ENCODE results near the gene TYW1B.
"Not testable (repeated sequence)": the region's sequence is repeated elsewhere in the genome, so short reads cannot be mapped to it uniquely, and the experiment has no call there.

Gene TYW1B

DNA sequence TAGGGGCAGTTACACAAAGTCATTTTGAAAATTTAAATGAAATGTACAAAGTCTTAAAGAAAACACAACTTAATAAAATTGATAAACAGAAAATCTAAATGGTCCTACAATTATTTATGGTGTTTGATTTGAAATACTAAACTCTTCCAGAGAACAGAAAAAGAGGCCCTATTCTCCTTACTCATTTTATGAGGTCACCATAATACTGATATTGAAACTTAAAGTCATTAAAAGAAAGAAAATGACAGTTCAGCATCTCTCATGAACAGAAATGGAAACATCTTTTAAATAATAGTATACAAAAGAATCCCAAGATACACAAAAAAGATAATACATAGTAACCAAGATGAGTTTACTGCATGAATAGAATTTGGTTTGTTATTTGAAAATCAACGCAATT, 184.3 kb downstream of the TYW1B start:
- not testable (repeated sequence) for H3K4me3 ChIP-seq (IDR thresholded peaks at IDR 0.05; ENCODE audit: insufficient read depth, low read depth, low read length); H2AFZ ChIP-seq (ENCODE audit: low read depth); H3K79me2 ChIP-seq (ENCODE audit: insufficient read depth, low read depth); H3K27ac ChIP-seq; H3K36me3 ChIP-seq (ENCODE audit: insufficient read depth); H4K20me1 ChIP-seq (ENCODE audit: insufficient read depth); H3K9ac ChIP-seq; H3K27me3 ChIP-seq (ENCODE audit: insufficient read depth, low read depth)
- Histone ChIP-seq H3K4me2 (peak overlapping the region; percentile 2; the same call in 1 of the 2 replicates), H3K4me1 (ENCODE audit: low read depth, poor library complexity, severe bottlenecking) (peaks cover 23% of the 10 kb centered on the region)

DNA sequence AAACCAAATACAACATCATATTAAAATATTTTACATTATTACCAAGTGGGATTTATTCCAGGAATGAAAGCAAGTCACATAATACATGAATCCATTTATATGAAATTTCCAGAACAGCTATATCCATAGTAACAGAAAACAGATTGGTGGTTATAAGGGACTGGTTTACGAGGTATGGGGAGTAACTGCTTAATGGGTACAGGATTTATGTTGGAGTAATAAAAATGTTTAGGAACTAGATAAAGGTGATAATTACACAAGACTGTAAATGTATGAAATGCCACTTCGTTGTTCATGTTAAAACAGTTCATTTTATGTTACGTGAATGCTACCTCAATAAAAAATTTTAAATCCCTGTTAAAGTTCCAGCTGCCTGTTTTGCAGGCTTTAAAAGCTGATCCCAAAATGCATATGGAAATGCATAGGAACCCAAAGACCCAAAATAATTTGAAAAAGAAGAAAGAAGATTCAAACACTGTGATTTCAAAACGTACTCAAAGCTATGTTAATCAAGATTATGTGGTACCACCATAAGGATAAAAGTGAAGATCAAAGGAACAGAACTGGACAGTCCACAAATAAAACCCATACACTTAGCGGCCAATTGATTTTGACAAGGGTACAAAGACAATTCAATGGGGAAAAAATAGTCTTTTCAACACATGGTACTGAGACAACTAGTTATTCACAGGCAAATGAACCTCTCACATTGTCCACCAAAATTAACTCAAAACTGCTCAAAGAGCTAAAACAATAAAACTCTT, 186.3 kb downstream of the TYW1B start:
- not testable (repeated sequence) for H4K20me1 ChIP-seq (ENCODE audit: insufficient read depth); H3K9ac ChIP-seq; H3K27ac ChIP-seq; H3K79me2 ChIP-seq (ENCODE audit: insufficient read depth, low read depth); H3K4me3 ChIP-seq (IDR thresholded peaks at IDR 0.05; ENCODE audit: insufficient read depth, low read depth, low read length); H2AFZ ChIP-seq (ENCODE audit: low read depth); H3K4me2 ChIP-seq; H3K36me3 ChIP-seq (ENCODE audit: insufficient read depth); H3K27me3 ChIP-seq (ENCODE audit: insufficient read depth, low read depth)
- H3K4me1 ChIP-seq (ENCODE audit: low read depth, poor library complexity, severe bottlenecking): peaks cover 23% of the 10 kb centered on the region

DNA sequence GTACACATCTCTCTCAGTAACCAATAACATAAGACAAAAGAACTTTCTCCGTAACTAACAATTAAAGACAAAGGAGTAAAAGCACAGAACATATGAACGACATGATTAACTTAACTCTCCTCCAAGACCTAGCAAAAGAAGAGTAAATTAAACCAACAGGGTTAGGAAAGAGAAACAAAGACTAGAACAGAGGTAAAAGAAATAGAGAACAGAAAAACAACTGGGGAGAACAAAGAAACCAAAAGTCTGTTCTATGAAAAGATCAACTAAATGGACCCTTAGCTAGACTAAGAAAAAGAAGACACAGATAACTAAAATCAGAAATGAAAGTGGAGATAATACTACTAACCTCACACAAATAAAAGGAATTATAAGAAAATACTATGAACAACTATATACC, 187.3 kb downstream of the TYW1B start:
- H3K4me1 ChIP-seq (ENCODE audit: low read depth, poor library complexity, severe bottlenecking): peaks cover 23% of the 10 kb centered on the region
- H2AFZ ChIP-seq (ENCODE audit: low read depth); H3K36me3 ChIP-seq (ENCODE audit: insufficient read depth); H3K27me3 ChIP-seq (ENCODE audit: insufficient read depth, low read depth); H3K27ac ChIP-seq; H4K20me1 ChIP-seq (ENCODE audit: insufficient read depth); H3K79me2 ChIP-seq (ENCODE audit: insufficient read depth, low read depth); H3K4me3 ChIP-seq (IDR thresholded peaks at IDR 0.05; ENCODE audit: insufficient read depth, low read depth, low read length); H3K9ac ChIP-seq: not testable (repeated sequence)
- H3K4me2 ChIP-seq: peak overlapping the region; percentile 0; the same call in 1 of the 2 replicates

DNA sequence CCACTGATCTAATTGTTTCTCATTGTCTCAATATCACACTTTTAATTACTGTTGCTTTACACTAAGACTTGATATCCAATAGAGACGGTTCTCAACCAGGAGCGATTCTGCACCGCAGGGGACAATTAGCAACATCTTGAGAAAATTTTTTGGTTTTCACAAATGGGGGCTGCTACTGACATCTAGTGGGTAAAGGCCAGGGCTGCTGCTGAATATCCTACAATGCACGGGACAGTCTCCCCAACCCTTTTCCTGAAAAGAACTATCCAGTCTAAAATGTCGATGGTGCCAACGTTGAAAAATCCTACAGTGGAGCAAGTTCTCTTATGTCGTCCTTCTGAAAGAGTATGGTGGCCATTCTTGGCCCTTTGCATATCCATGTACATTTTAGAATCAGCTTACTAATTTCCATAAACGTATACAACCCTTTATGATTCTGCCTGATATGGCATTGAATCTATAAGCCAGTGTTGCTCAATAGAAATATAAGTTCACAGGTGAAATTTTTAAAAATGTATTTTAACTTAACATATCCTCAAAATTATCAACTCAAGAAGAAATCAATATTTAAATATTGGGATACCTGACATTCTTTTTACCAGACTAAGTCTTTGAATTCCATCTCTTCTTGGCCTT, 192.6 kb downstream of the TYW1B start:
- peaks cover 40% of the 10 kb centered on the region for H3K4me1 ChIP-seq (ENCODE audit: low read depth, poor library complexity, severe bottlenecking)
- not testable (repeated sequence) for H3K9ac ChIP-seq; H3K4me2 ChIP-seq; H3K27me3 ChIP-seq (ENCODE audit: insufficient read depth, low read depth); H3K4me3 ChIP-seq (IDR thresholded peaks at IDR 0.05; ENCODE audit: insufficient read depth, low read depth, low read length); H3K27ac ChIP-seq; H3K36me3 ChIP-seq (ENCODE audit: insufficient read depth); H2AFZ ChIP-seq (ENCODE audit: low read depth); H4K20me1 ChIP-seq (ENCODE audit: insufficient read depth); H3K79me2 ChIP-seq (ENCODE audit: insufficient read depth, low read depth)
- TF ChIP-seq, protein P1, sequence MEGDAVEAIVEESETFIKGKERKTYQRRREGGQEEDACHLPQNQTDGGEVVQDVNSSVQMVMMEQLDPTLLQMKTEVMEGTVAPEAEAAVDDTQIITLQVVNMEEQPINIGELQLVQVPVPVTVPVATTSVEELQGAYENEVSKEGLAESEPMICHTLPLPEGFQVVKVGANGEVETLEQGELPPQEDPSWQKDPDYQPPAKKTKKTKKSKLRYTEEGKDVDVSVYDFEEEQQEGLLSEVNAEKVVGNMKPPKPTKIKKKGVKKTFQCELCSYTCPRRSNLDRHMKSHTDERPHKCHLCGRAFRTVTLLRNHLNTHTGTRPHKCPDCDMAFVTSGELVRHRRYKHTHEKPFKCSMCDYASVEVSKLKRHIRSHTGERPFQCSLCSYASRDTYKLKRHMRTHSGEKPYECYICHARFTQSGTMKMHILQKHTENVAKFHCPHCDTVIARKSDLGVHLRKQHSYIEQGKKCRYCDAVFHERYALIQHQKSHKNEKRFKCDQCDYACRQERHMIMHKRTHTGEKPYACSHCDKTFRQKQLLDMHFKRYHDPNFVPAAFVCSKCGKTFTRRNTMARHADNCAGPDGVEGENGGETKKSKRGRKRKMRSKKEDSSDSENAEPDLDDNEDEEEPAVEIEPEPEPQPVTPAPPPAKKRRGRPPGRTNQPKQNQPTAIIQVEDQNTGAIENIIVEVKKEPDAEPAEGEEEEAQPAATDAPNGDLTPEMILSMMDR (conservative IDR thresholded peaks at IDR 0.05; ENCODE audit: low read depth, low read length): peak; percentile 77

DNA sequence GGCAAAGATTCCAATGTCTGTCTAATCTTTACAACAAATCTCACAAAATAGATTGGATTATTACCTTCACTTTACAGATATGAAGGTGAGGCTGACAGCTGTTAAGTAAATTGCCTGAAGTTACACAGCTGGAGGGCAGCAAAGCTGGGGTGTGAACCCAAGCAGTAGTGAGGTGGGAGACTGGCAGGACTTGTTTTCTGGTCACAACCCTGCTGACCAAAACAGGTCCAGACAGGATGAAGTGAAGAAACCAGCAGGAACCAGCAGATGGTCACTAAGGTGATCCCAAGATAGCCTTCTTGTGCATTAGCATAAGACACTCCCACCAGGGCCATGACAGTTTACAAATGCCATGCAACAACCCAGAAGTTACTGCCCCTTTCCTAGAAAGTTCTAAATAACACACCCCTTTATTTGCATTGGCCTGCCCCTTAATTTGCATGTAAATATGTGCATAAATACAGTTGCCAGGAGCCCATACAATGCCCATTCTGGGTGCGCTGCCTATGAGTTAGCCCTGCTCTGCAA, 195.2 kb downstream of the TYW1B start:
- H3K79me2 ChIP-seq (ENCODE audit: insufficient read depth, low read depth); H4K20me1 ChIP-seq (ENCODE audit: insufficient read depth); H3K27me3 ChIP-seq (ENCODE audit: insufficient read depth, low read depth); H3K36me3 ChIP-seq (ENCODE audit: insufficient read depth); H3K4me3 ChIP-seq (IDR thresholded peaks at IDR 0.05; ENCODE audit: insufficient read depth, low read depth, low read length); H3K27ac ChIP-seq; H2AFZ ChIP-seq (ENCODE audit: low read depth); H3K9ac ChIP-seq: not testable (repeated sequence)
- peak overlapping the region; percentile 1; the same call in 1 of the 2 replicates for H3K4me2 ChIP-seq
- peaks cover 56% of the 10 kb centered on the region for H3K4me1 ChIP-seq (ENCODE audit: low read depth, poor library complexity, severe bottlenecking)

DNA sequence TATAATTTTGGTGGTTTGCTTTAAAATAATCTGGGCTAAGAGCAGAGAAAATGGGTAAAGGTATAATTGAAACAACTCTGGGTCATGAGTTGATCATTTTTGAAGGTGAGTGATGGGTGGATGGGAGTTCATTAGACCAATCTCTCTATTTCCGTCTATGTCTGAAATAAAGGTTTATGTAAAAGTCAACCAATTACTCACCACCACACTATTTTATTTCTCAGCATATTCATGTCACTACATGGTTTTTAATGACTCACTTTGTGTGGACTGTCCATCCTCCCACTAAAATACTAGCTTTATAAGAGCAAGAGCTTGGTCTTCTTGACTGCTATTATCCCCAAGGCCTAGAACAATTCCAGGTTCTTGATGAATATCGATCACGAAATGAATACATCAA, 199.6 kb downstream of the TYW1B start:
- not testable (repeated sequence) for H3K9ac ChIP-seq; H3K36me3 ChIP-seq (ENCODE audit: insufficient read depth); H3K4me3 ChIP-seq (IDR thresholded peaks at IDR 0.05; ENCODE audit: insufficient read depth, low read depth, low read length); H4K20me1 ChIP-seq (ENCODE audit: insufficient read depth); H2AFZ ChIP-seq (ENCODE audit: low read depth); H3K27me3 ChIP-seq (ENCODE audit: insufficient read depth, low read depth); H3K4me2 ChIP-seq
- Histone ChIP-seq H3K27ac (peak overlapping the region; percentile 85; the same call in 1 of the 2 replicates), H3K79me2 (ENCODE audit: insufficient read depth, low read depth) (peaks cover 17% of the 10 kb centered on the region; the same call in 1 of the 2 replicates), H3K4me1 (ENCODE audit: low read depth, poor library complexity, severe bottlenecking) (peaks cover 80% of the 10 kb centered on the region)

DNA sequence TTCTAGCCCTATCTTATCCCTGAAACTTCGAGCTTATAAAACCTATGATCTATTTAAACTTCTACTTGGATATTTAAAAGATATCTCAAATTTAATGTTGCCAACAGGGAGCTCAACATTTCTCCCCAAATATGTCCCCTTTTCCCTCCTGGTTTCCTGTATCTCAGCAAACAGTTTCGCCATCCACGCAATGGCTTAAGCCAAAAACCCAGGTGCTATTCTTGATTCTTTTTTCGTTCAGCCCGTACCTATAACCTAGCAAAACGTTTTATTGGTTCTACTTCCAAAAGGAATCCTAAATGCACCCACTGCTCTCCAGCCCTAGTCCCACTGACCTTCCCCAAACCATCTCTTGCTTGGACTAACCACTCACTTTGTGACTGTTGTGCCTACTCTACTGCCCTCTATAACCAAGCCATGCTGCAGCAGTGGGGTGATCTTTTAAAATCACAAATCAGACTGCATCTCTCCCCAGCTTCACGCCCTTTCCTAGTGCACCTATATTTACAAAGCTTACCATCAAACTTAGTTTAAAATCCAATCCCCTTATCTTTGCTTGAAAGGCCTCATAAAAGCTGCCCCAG, 201.5 kb downstream of the TYW1B start:
- peak overlapping the region; percentile 48; the same call in 1 of the 2 replicates for H3K9ac ChIP-seq
- peak overlapping the region; percentile 64 for H3K4me2 ChIP-seq
- peak overlapping the region; percentile 85 for H3K27ac ChIP-seq
- peaks cover 83% of the 10 kb centered on the region for H3K4me1 ChIP-seq (ENCODE audit: low read depth, poor library complexity, severe bottlenecking)
- peaks cover 27% of the 10 kb centered on the region; the same call in 1 of the 2 replicates for H3K79me2 ChIP-seq (ENCODE audit: insufficient read depth, low read depth)
- H3K4me3 ChIP-seq (IDR thresholded peaks at IDR 0.05; ENCODE audit: insufficient read depth, low read depth, low read length); H4K20me1 ChIP-seq (ENCODE audit: insufficient read depth); H3K36me3 ChIP-seq (ENCODE audit: insufficient read depth); H3K27me3 ChIP-seq (ENCODE audit: insufficient read depth, low read depth); H2AFZ ChIP-seq (ENCODE audit: low read depth): not testable (repeated sequence)

DNA sequence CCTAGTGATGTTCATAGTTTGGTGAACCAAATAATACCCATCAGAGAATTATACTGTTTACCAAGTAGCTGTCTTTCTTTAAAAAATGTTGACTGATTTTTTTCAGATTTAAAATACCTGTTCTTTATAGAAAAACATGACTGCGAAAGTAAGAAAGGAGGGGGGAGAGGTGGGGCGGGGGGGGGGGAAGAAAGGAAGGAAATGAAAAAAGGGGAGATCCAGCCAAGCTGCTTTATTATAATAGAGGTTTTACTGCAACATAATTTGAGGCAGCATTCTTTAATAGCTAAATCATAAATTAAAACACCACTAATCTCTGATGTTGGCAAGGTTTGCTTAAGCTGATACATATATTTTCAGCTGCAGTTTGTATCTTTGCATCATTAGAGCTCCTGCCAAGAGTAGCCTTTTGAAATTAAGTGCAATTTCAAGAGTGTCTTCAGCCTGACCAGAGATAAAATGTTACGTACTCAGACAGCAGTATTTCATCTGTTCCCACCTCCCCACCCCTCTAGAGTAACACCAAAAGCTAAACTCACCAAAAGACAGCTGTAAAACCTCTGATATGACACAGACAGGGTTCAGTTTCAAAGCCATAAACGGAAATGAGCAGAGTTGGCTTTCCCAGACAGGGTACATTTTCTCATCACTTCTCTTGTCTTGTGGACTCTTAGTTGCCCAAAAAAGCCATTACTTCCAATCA, 202.1 kb downstream of the TYW1B start:
- H3K4me3 ChIP-seq (IDR thresholded peaks at IDR 0.05; ENCODE audit: insufficient read depth, low read depth, low read length); H3K36me3 ChIP-seq (ENCODE audit: insufficient read depth); H2AFZ ChIP-seq (ENCODE audit: low read depth); H3K27me3 ChIP-seq (ENCODE audit: insufficient read depth, low read depth); H4K20me1 ChIP-seq (ENCODE audit: insufficient read depth): not testable (repeated sequence)
- Histone ChIP-seq H3K9ac (peak overlapping the region; percentile 48; the same call in 1 of the 2 replicates), H3K79me2 (ENCODE audit: insufficient read depth, low read depth) (peaks cover 27% of the 10 kb centered on the region; the same call in 1 of the 2 replicates), H3K4me2 (peak overlapping the region; percentile 64), H3K4me1 (ENCODE audit: low read depth, poor library complexity, severe bottlenecking) (peaks cover 89% of the 10 kb centered on the region), H3K27ac (peak overlapping the region; percentile 85)
